GM10266 (cell line): ENCODE data around the gene FRMD4A.

Experiments used
- DNase-seq: peaks from one replicate; pipeline ENCODE4 v3.0.0; 2012; ENCODE audit errors: extremely low spot score
- CTCF ChIP-seq: IDR thresholded peaks from 2 replicates; pipeline ENCODE4 v1.5.1; 2012; ENCODE audit warnings: mild to moderate bottlenecking, low read depth; ENCODE audit not compliant: control insufficient read depth, insufficient read depth; ENCODE audit errors: missing control alignments

FRMD4A gene

GRCh38 chr10:14254368-14254767 is 76.4 kb downstream of the FRMD4A start:
- DNase-seq = no peak
- no peak for TF ChIP-seq CTCF

GRCh38 chr10:14253711-14254110 is 77.0 kb downstream of the FRMD4A start:
- no peak for TF ChIP-seq CTCF
- DNase-seq = no peak

- no peak for DNase-seq
These were observed 77.6 kb downstream of the FRMD4A start for GRCh38 chr10:14253079-14253478.

GRCh38 chr10:14250496-14251076 is 80.1 kb downstream of the FRMD4A start:
- no peak for DNase-seq
- no peak for TF ChIP-seq CTCF

More at GRCh38 chr10:14253079-14253478, 77.6 kb downstream of the FRMD4A start:
- no peak for TF ChIP-seq CTCF

GRCh38 chr10:14247377-14248116 is 83.2 kb downstream of the FRMD4A start:
- no peak for DNase-seq

GRCh38 chr10:14244801-14245211 is 85.9 kb downstream of the FRMD4A start:
- no peak for DNase-seq
- no peak for TF ChIP-seq CTCF

More at GRCh38 chr10:14247377-14248116, 83.2 kb downstream of the FRMD4A start:
- no peak for TF ChIP-seq CTCF

- no peak for DNase-seq
- no peak for TF ChIP-seq CTCF
These were observed 86.6 kb downstream of the FRMD4A start for GRCh38 chr10:14244147-14244546.
